Upper lobe of right lung (tissue), 1 donor: ENCODE measurements around the gene SPX. TPM values are rescaled to one million over a fixed set of nuclear protein-coding genes. Genes with fewer than 3 reads are reported as not detected.

Experiments used
- ATAC-seq: fragments of 200-7000 bp; cut with Tn5 transposase; one replicate; pipeline ENCODE4 v1.9.1; 2020; ENCODE audit warnings: mild to moderate bottlenecking, moderate library complexity
- DNase-seq: peaks from one replicate; pipeline ENCODE4 v3.0.0-alpha.2; 2020
- H3K27ac ChIP-seq: fragments of 200-600 bp; one replicate; pipeline ENCODE4 v1.8.0; 2022
- H3K27me3 ChIP-seq: fragments of 200-600 bp; one replicate; pipeline ENCODE4 v1.8.0; 2022; ENCODE audit warnings: mild to moderate bottlenecking
- H3K36me3 ChIP-seq: fragments of 200-600 bp; one replicate; pipeline ENCODE4 v1.8.0; 2022
- H3K4me1 ChIP-seq: fragments of 200-600 bp; one replicate; pipeline ENCODE4 v1.8.0; 2022
- H3K4me3 ChIP-seq: fragments of 200-600 bp; one replicate; pipeline ENCODE4 v1.8.0; 2022; ENCODE audit warnings: mild to moderate bottlenecking
- H3K9me3 ChIP-seq: fragments of 200-600 bp; one replicate; pipeline ENCODE4 v1.8.0; 2022
- CTCF ChIP-seq: fragments of 200-600 bp; IDR thresholded peaks from one replicate; pipeline ENCODE4 v1.8.0; 2022; ENCODE audit warnings: antibody characterized with exemption
- intact Hi-C: fragments of 100-400 bp; cut with DNase I; formaldehyde crosslinking; loops from one replicate; pipeline ENCODE4 v1.11.0; 2022
- total RNA-seq: library from RNA; stranded (reverse); fragmentation: NEBNext Ultra II Directional; extraction: Animal tissue kit (Norgen Biotek cat#: 25700); gene quantifications from one replicate; pipeline ENCODE4 v1.2.1, GENCODE V29; 2021
- donor health status: DM: no; HTN: yes; CAD: no; lungs with severe emphysema.

The SPX gene
- total RNA-seq, 1 donor from 2014 or later, result 1.7 TPM

GRCh38 chr12:21507849-21508248 is 18.2 kb upstream of the SPX start:
- peaks cover 33% of the 10 kb centered on the region for H3K36me3 ChIP-seq
- no peak for TF ChIP-seq CTCF
- ATAC-seq (no peak), DNase-seq (no peak)
- no peaks in the 10 kb centered on the region for H3K9me3 ChIP-seq
- H3K27ac ChIP-seq, result no peak overlapping the region
- H3K4me1 ChIP-seq, result peaks cover 19% of the 10 kb centered on the region
- intact Hi-C loops, result no loop called here
- no peak overlapping the region for H3K4me3 ChIP-seq
- no peaks in the 10 kb centered on the region for H3K27me3 ChIP-seq

GRCh38 chr12:21509768-21510167 is 16.3 kb upstream of the SPX start:
- H3K27me3 ChIP-seq, result no peaks in the 10 kb centered on the region
- DNase-seq, result no peak
- no peaks in the 10 kb centered on the region for H3K9me3 ChIP-seq
- no peak overlapping the region for H3K4me3 ChIP-seq
- H3K36me3 ChIP-seq, result peaks cover 53% of the 10 kb centered on the region
- H3K4me1 ChIP-seq, result peaks cover 1% of the 10 kb centered on the region
- H3K27ac ChIP-seq, result no peak overlapping the region
- no peak for ATAC-seq
- TF ChIP-seq CTCF, result no peak
- intact Hi-C loops, result no loop called here

GRCh38 chr12:21516281-21516680 is 9.8 kb upstream of the SPX start:
- no peak overlapping the region for H3K4me3 ChIP-seq
- TF ChIP-seq CTCF, result no peak
- H3K36me3 ChIP-seq, result peaks cover 59% of the 10 kb centered on the region
- H3K4me1 ChIP-seq, result no peaks in the 10 kb centered on the region
- intact Hi-C loops, result no loop called here
- H3K27me3 ChIP-seq, result no peaks in the 10 kb centered on the region
- ATAC-seq, result no peak
- no peaks in the 10 kb centered on the region for H3K9me3 ChIP-seq
- H3K27ac ChIP-seq, result no peak overlapping the region
- DNase-seq, result no peak

- H3K27me3 ChIP-seq, result no peaks in the 10 kb centered on the region
- no peak for TF ChIP-seq CTCF
- DNase-seq, result no peak
These were observed 7.6 kb upstream of the SPX start for GRCh38 chr12:21518451-21518850.

DNA sequence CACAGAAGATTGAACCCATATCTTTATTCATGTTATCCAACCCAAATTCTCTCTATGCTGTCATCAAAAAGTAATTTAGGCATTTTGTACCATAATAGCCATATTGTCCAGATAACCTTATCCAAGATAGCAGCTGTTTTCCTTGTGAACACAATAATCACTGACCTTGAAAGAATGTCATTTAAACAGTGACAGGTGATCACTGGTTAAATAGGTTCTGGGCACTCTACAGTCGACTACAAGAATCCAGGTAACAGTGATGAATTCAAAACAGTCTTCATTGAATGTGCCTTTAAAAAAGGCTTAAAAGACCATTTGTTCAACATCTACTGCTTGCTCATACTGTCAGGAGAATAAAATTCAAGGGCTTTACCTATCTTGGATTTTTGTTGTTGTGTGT is 4.6 kb upstream of the SPX start:
- DNase-seq (no peak), ATAC-seq (no peak)
- Histone ChIP-seq H3K27me3 (no peaks in the 10 kb centered on the region), H3K36me3 (peaks cover 10% of the 10 kb centered on the region), H3K27ac (no peak overlapping the region), H3K9me3 (no peaks in the 10 kb centered on the region), H3K4me1 (no peaks in the 10 kb centered on the region), H3K4me3 (no peak overlapping the region)
- intact Hi-C loops, result no loop called here
- no peak for TF ChIP-seq CTCF

More at GRCh38 chr12:21518451-21518850, 7.6 kb upstream of the SPX start:
- no peak overlapping the region for H3K4me3 ChIP-seq
- no peak overlapping the region for H3K27ac ChIP-seq
- no peaks in the 10 kb centered on the region for H3K4me1 ChIP-seq
- no peak for ATAC-seq
- H3K36me3 ChIP-seq, result peaks cover 40% of the 10 kb centered on the region
- H3K9me3 ChIP-seq, result no peaks in the 10 kb centered on the region
- intact Hi-C loops, result no loop called here

GRCh38 chr12:21523148-21523547 is 2.9 kb upstream of the SPX start:
- Histone ChIP-seq H3K9me3 (no peaks in the 10 kb centered on the region), H3K4me3 (no peak overlapping the region), H3K27ac (no peak overlapping the region), H3K36me3 (no peaks in the 10 kb centered on the region), H3K4me1 (no peaks in the 10 kb centered on the region), H3K27me3 (no peaks in the 10 kb centered on the region)
- ATAC-seq (no peak), DNase-seq (no peak)
- TF ChIP-seq CTCF, result no peak
- intact Hi-C loops, result no loop called here
